HEK293 (cell line): Measurements from ENCODE around the gene EVI5.

ENCODE experiments used
- ATF2 ChIP-seq: fragments of 450-650 bp; formaldehyde crosslinking; IDR thresholded peaks from 2 replicates; pipeline ENCODE4 v1.5.1; 2016; ENCODE audit warnings: missing biosample characterization, missing genetic modification characterization, low read depth
- CTCF ChIP-seq: fragments of 450-650 bp; formaldehyde crosslinking; IDR thresholded peaks from 2 replicates; pipeline ENCODE4 v1.5.1; 2016; ENCODE audit warnings: missing biosample characterization, missing genetic modification characterization
- ELK4 ChIP-seq: IDR thresholded peaks from 2 replicates; pipeline ENCODE4 v1.6.1; 2011; ENCODE audit warnings: mild to moderate bottlenecking, low read depth, low read length, borderline replicate concordance
- PATZ1 ChIP-seq: fragments of 450-650 bp; formaldehyde crosslinking; IDR thresholded peaks from 2 replicates; pipeline ENCODE4 v1.5.1; 2016; ENCODE audit warnings: missing biosample characterization, missing genetic modification characterization
- REST ChIP-seq: fragments of 450-650 bp; formaldehyde crosslinking; IDR thresholded peaks from 2 replicates; pipeline ENCODE4 v1.5.1; 2016; ENCODE audit warnings: missing biosample characterization, missing genetic modification characterization
- SP2 ChIP-seq: fragments of 450-650 bp; formaldehyde crosslinking; IDR thresholded peaks from 2 replicates; pipeline ENCODE4 v1.5.1; 2016; ENCODE audit warnings: missing biosample characterization, missing genetic modification characterization
- TSHZ1 ChIP-seq: fragments of 450-650 bp; formaldehyde crosslinking; IDR thresholded peaks from 2 replicates; pipeline ENCODE4 v1.5.1; 2016; ENCODE audit warnings: missing biosample characterization, missing genetic modification characterization, borderline replicate concordance
- YY1 ChIP-seq: fragments of 450-650 bp; formaldehyde crosslinking; IDR thresholded peaks from 2 replicates; pipeline ENCODE4 v1.5.1; 2018; ENCODE audit warnings: missing biosample characterization, missing genetic modification characterization
- ZBTB1 ChIP-seq: fragments of 450-650 bp; formaldehyde crosslinking; IDR thresholded peaks from 2 replicates; pipeline ENCODE4 v1.5.1; 2016; ENCODE audit warnings: missing biosample characterization, missing genetic modification characterization
- ZBTB26 ChIP-seq: fragments of 450-650 bp; formaldehyde crosslinking; optimal IDR thresholded peaks from 2 replicates; pipeline ENCODE3; 2016; ENCODE audit warnings: missing biosample characterization, mild to moderate bottlenecking, missing genetic modification characterization
- ZNF132 ChIP-seq: fragments of 450-650 bp; formaldehyde crosslinking; IDR thresholded peaks from 2 replicates; pipeline ENCODE4 v1.5.1; 2017; ENCODE audit warnings: missing biosample characterization, missing genetic modification characterization, borderline replicate concordance
- ZNF513 ChIP-seq: fragments of 450-650 bp; IDR thresholded peaks from 2 replicates; pipeline ENCODE4 v1.5.1; 2018; ENCODE audit warnings: missing biosample characterization, missing genetic modification characterization
- ZNF704 ChIP-seq: fragments of 450-650 bp; formaldehyde crosslinking; IDR thresholded peaks from 2 replicates; pipeline ENCODE4 v1.5.1; 2016; ENCODE audit warnings: missing biosample characterization, missing genetic modification characterization

GRCh38 chr1:92485381-92486250, 299.3 kb downstream of the EVI5 start:
- TF ChIP-seq CTCF (peak; percentile 85), ZBTB1 (0 out of 2 replicates have a peak, but pooled peaks have one; percentile 78), TSHZ1 (tag by site-specific recombination) (no peak; the same call in 1 of the 2 replicates), ATF2 (tag by site-specific recombination) (no peak), YY1 (no peak), SP2 (tag by site-specific recombination) (peak; percentile 49), ZBTB26 (peak; percentile 98), ZNF513 (tag by site-specific recombination) (no peak), ZNF704 (no peak), PATZ1 (tag by site-specific recombination) (peak; percentile 90), REST (tag by site-specific recombination) (peak; percentile 24; the same call in 1 of the 2 replicates), ELK4 (no peak), ZNF132 (no peak)
